HG03558 (cell line): ENCODE results near the gene INO80E.
"Not testable (repeated sequence)": the region's sequence is repeated elsewhere in the genome, so short reads cannot be mapped to it uniquely, and the experiment has no call there.

Experiments used
- ATAC-seq: cut with Tn5 transposase; IDR thresholded peaks from one replicate; pipeline ENCODE4 v1.9.1; 2021; ENCODE audit warnings: moderate number of reproducible peaks; ENCODE audit not compliant: unreplicated experiment; ENCODE audit errors: extremely low read depth

INO80E gene

DNA sequence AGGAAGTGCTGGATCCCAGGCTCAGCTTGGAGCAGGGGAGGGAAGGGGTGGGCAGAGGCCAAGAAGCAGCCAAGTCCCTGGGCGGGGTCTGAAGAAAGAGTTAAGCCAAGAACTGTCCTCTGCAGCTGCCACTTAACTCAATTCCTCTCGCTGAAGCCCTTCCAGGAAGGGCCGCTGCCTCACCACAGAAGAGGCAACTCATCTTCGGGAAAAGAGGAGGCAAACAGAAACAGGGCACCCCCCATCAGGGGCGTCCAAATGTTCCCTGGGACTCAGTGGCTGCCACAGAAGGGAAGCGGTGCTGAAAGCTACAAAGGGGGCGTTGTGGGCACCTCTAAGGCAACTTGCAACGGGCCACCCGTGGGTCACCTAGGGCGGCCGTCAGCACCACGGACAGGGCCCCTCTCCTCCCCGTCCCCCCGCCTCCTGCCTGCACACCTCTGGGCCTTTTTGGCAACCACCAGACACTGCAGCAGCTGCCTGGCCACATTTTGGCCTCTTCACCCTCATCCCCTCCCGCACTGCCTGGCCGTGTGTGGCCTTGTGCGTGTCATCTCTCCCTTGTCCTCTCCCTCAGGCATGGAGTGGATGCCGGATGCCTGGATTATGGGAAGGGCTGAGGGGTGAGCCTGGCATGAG, 32.5 kb downstream of the INO80E start:
- ATAC-seq = no peak

GRCh38 chr16:30030011-30030685, 34.1 kb downstream of the INO80E start:
- no peak for ATAC-seq

GRCh38 chr16:30030841-30031413, 34.9 kb downstream of the INO80E start, which contains the start of gene TLCD3B:
Gene TLCD3B, minus strand, starts transcription at chr16:30031271. Its CDS starts 744 bp downstream, at chr16:30030527.
- no peak for ATAC-seq

DNA sequence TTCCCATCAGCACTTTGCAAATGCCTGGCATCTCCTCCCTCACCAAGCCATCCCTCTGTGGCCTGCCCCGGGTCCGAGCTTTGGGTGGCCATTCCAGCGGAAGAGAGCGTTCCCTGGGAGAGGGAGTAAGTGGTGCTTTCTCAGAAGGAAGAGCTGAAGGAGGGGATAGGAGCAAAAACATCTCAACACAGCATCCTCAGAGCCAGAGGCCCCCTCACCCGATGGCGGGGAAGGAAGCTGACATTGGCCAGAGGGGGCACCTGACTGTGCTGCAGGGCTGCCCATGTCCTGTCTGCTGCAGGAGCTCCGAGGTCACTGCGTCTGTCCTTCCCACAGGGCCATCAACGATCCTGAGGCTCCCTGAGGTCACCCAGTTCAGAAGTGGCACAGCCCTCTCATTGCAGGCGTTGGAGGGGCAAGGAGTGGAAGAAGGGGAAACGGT, 35.5 kb downstream of the INO80E start:
- no peak for ATAC-seq

DNA sequence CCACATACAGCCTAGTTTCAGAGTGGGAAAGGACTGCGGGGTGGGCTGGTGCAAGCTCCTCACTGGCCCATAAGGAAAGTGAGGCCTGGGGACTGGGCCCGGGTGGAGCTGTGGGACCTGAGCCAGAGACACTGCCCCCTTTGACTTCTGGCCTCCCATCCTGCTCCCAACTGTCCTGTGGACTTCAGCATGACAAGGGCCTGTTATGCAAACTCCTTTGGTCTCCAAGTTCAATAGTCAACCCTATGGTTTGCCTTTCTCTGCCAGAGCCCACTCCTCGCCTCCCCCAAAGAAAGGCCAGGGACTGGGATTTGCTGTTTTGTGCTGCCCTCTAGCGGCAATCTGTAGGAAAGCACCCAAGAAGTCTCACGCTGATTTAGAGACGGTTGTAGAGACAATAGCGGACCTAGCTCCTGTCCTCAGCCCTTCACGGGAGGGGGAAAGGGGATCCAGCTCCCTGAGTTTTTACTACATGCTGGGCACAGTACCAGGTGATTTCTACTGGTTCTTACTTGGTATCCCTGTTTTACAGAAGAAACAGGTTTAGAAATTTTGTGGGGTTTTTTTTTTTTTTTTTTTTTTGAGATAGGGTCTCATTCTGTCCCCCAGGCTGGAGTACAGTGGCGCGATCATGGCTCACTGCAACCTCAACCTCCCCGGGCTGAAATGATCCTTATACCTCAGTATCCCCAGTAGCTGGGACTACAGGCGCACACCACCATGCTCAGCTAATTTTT, 36.2 kb downstream of the INO80E start:
- ATAC-seq = no peak

DNA sequence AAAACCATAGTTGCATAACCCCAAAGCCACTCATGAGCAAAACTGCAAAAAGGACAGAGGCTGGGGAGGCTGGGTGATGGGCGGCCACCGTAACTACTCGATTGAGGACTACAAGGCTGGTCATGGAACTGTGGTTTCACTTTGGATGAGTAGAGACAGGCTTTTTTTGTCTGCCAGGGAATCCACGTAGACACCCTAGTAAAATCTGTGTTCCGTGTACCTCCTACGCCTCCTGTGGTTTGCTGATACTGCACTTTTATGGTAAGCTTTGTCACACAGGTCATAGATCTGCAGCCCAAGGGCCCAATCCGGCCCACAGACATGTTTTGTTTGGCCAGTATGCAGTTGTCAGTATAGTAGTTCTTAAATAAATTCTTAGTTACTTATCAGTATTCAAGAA, 37.2 kb downstream of the INO80E start:
- no peak for ATAC-seq

GRCh38 chr16:30040221-30040620, 44.2 kb downstream of the INO80E start:
- ATAC-seq = no peak

GRCh38 chr16:30040690-30041089, 44.6 kb downstream of the INO80E start:
- not testable (repeated sequence) for ATAC-seq

DNA sequence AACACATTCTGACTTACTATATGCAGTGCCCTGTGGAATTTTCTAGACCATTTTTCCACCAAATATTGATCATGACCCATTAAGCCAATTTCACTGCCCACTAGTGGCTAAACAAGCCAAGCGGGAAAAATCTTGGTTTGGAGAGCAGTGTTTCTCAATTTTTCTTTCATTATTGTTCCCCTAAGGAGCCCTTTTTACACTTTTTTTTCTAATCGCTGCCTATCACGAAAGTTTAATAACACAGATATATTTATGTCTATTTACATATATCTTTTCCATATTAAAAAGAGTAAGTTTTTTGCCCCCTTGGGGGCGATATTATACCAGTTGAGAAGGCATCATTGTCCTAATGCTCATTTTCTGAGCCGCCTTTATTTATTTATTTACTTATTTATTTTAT, 45.8 kb downstream of the INO80E start:
- no peak for ATAC-seq

- ATAC-seq = no peak
Observed at GRCh38 chr16:30046178-30046577, 50.1 kb downstream of the INO80E start.

GRCh38 chr16:30046588-30046987, 50.5 kb downstream of the INO80E start:
- ATAC-seq = no peak

GRCh38 chr16:30049871-30050270, 53.8 kb downstream of the INO80E start:
- ATAC-seq = no peak

DNA sequence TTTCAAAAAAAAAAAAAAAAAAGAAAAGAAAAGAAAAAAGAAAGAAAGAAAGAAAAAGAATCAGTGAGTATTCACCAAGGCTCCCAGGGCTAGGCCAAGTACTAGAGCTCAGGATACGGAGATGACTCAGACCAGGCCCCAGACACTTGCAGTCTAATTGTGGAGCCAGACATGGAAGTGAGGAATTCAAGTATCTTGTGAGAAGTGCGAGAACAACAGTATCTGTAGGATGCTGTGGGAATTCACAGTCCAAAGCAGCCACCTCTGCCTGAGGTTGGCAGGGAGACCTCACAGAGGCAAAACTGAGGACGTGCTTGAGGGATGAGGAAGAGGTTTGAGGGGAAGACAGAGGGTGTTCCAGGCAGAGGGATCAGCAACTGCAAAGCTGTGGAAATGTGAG, 55.5 kb downstream of the INO80E start:
- ATAC-seq = no peak

DNA sequence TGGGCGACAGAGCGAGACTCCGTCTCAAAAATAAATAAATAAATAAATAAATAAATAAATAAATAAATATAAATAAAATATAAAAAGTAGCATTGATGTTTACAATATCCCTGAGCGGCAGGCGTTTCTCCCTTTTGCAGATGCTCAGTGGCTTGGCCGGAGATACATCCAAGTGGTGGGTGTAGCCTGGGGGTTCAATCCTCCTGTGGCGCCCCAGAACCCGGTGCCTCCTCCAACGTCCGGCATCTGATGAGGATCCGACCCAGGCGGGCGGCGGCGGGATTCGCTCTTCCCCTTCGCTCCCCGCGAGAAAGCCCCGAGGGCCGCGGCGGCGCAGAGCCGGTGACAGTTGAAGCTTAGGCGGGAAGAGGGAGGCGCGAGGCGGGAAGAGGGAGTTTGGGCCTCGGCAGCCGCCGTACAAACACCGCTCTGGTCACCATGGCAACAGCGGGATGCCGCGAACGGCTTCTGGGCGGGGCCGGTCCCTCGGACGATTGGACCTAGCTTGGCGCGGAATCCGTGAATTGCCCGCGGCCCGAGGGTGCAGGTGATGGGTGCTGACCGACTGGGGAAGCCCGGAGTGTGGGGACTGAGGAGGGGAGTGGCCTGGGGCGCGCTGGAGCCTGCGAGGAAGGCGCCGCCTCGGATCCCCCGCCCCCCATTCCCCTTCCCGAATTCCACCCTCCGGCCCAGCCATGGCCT, 56.8 kb downstream of the INO80E start:
- no peak for ATAC-seq

- ATAC-seq = no peak
Observed at GRCh38 chr16:30053376-30054015, 57.5 kb downstream of the INO80E start.

- no peak for ATAC-seq
Observed at GRCh38 chr16:30054451-30054850, 58.4 kb downstream of the INO80E start.

DNA sequence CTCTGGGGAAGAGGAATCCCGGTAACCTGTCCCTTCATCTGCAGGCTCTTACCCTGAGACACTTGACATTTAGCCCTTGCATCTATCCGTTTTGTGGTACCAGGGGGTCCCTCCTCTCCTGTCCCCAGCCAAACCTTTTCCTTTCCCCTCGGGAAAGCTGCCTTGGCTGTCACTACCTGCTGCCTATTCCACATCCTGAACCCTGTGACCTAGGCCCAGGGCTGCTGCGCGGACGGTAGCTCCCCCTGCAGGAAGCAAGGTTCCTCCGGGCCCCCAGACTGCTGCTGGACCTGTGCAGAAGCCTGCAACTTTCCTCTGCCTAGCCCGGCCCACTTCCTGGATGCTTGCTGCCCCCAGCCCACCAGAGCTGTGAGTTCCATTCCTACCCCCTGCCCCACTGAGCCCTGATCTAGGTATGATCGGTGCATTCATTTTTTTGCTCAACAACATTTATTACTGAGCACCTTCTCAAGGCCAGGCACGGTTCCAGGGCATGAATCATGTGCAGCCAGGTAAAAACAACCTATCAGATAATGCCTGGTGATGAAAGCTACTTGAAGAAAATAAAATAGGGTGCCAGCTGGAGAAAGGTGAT, 59.0 kb downstream of the INO80E start:
- no peak for ATAC-seq
